Activated CD4-positive, alpha-beta T cell treated with anti-CD3 and anti-CD28 coated beads, Interleukin-2, amount 10 ng/mL, durations not matched to agents 7 days and 5 days (primary cell): ENCODE data around the gene SEMA3E. TPM values are rescaled to one million over a fixed set of nuclear protein-coding genes. Genes with fewer than 3 reads are reported as not detected.
"Not testable (repeated sequence)": the region's sequence is repeated elsewhere in the genome, so short reads cannot be mapped to it uniquely, and the experiment has no call there.

ENCODE experiments used
- CTCF ChIA-PET: fragments of 350-600 bp; sonication (Branson Sonifier 250); formaldehyde crosslinking; loops from one replicate; lab custom pipeline; 2021; ENCODE audit warnings: antibody characterized with exemption; lab: Charles Lee
- POLR2A ChIA-PET: fragments of 350-600 bp; sonication (Branson Sonifier 250); formaldehyde crosslinking; loops from one replicate; lab custom pipeline; 2021; ENCODE audit warnings: antibody characterized with exemption; lab: Charles Lee
- DNase-seq: peaks from one replicate; pipeline ENCODE4 v3.0.0-alpha.2; 2020
- H3K27ac Mint-ChIP-seq: one replicate; pipeline ENCODE4 v1.8.0; 2021; ENCODE audit warnings: mild to moderate bottlenecking, moderate library complexity, mixed read lengths
- H3K27me3 Mint-ChIP-seq: one replicate; pipeline ENCODE4 v1.8.0; 2021; ENCODE audit warnings: mixed read lengths
- H3K36me3 Mint-ChIP-seq: one replicate; pipeline ENCODE4 v1.8.0; 2021; ENCODE audit warnings: low read depth, mixed read lengths
- H3K4me1 Mint-ChIP-seq: one replicate; pipeline ENCODE4 v1.8.0; 2021; ENCODE audit warnings: mixed read lengths
- H3K4me3 Mint-ChIP-seq: one replicate; pipeline ENCODE4 v1.8.0; 2021; ENCODE audit warnings: mild to moderate bottlenecking, moderate library complexity, mixed read lengths
- H3K9me3 Mint-ChIP-seq: one replicate; pipeline ENCODE4 v1.8.0; 2021; ENCODE audit warnings: mixed read lengths
- total RNA-seq, 2 experiments: library from RNA; stranded (reverse); gene quantifications; one replicate each; pipeline ENCODE4 v1.2.3, GENCODE V29; 2021

SEMA3E gene
- total RNA-seq, 2 experiments from 2014 or later: not detected

DNA sequence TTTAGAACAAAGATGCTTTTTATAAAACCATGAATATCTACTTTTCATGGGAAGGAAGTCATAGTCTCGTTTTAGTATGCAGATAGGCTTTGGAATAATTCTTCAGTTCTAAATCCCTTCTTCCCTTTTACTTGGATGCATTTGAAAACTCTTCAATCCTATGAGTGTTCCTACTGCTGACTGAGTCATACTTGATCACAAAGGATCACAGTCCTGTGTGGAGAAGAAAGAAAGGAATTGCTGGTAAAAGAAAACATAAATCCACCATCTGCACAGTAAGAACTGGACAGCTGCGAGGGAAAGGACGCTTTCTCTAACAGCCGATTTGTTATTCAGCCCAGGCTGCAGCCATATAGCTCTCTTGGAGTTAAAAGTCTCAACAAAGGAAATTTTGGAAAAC is 209.9 kb downstream of the SEMA3E start:
- no peak for DNase-seq
- no peak overlapping the region for H3K27ac Mint-ChIP-seq
- ChIA-PET POLR2A (no interaction called here), CTCF (no interaction called here)
- no peaks in the 10 kb centered on the region for H3K27me3 Mint-ChIP-seq
- H3K9me3 Mint-ChIP-seq: no peaks in the 10 kb centered on the region
- no peak overlapping the region for H3K4me3 Mint-ChIP-seq
- H3K4me1 Mint-ChIP-seq: no peaks in the 10 kb centered on the region
- no peaks in the 10 kb centered on the region for H3K36me3 Mint-ChIP-seq

DNA sequence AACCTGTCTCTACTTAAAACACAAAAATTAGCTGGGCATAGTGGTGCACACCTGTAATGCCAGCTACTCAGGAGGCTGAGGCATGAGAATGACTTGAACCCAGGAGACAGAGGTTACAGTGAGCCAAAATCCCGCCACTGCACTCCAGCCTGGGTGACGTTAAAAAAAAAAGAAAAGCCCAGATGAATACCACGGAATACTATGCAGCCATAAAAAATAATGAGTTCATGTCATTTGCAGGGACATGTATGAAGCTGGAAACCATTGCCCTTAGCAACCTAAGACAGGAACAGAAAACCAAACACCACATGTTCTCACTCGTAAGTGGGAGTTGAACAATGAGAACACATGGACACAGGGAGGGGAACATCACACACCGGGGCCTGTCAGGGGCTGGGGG is 218.7 kb downstream of the SEMA3E start:
- DNase-seq, H3K4me3 Mint-ChIP-seq, CTCF ChIA-PET, H3K27me3 Mint-ChIP-seq, H3K4me1 Mint-ChIP-seq, H3K36me3 Mint-ChIP-seq, POLR2A ChIA-PET, H3K9me3 Mint-ChIP-seq, H3K27ac Mint-ChIP-seq: not testable (repeated sequence)

DNA sequence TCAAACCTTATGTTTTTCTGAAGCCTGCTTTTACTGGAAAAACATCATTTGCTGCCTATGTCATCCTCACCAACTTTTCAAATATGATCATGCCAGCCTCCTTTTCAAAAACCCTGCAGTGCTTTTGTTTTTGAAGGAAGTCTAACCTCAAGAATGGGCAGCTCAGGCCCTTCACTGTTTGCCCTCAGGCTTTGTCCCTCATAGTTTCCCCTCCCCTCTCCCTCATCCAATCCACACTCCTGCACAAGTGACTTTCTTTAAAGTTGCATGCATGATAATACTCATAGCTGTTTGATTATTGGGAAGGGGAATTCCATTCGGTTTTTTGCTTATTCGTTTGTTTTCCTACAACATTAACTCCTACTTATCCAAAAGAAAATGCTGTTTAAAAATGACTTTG is 219.4 kb downstream of the SEMA3E start:
- Mint-ChIP-seq H3K9me3 (no peaks in the 10 kb centered on the region), H3K4me1 (no peaks in the 10 kb centered on the region), H3K4me3 (no peak overlapping the region), H3K36me3 (no peaks in the 10 kb centered on the region), H3K27ac (no peak overlapping the region), H3K27me3 (no peaks in the 10 kb centered on the region)
- ChIA-PET POLR2A (no interaction called here), CTCF (no interaction called here)
- DNase-seq: no peak

- CTCF ChIA-PET: no interaction called here
- Mint-ChIP-seq H3K4me3 (no peak overlapping the region), H3K4me1 (no peaks in the 10 kb centered on the region), H3K36me3 (no peaks in the 10 kb centered on the region), H3K27ac (no peak overlapping the region), H3K27me3 (no peaks in the 10 kb centered on the region), H3K9me3 (no peaks in the 10 kb centered on the region)
- POLR2A ChIA-PET: no interaction called here
- no peak for DNase-seq
Observed at GRCh38 chr7:83427884-83428283, 221.1 kb downstream of the SEMA3E start.

- Mint-ChIP-seq H3K9me3 (no peaks in the 10 kb centered on the region), H3K27ac (no peak overlapping the region), H3K4me3 (no peak overlapping the region), H3K27me3 (no peaks in the 10 kb centered on the region), H3K4me1 (no peaks in the 10 kb centered on the region), H3K36me3 (no peaks in the 10 kb centered on the region)
- DNase-seq: no peak
- POLR2A ChIA-PET: no interaction called here
- CTCF ChIA-PET: no interaction called here
Observed at GRCh38 chr7:83426325-83426724, 222.6 kb downstream of the SEMA3E start.

- Mint-ChIP-seq H3K27me3 (no peaks in the 10 kb centered on the region), H3K36me3 (no peaks in the 10 kb centered on the region), H3K4me1 (no peaks in the 10 kb centered on the region), H3K27ac (no peak overlapping the region), H3K4me3 (no peak overlapping the region), H3K9me3 (no peaks in the 10 kb centered on the region)
- POLR2A ChIA-PET: no interaction called here
- no peak for DNase-seq
- CTCF ChIA-PET: no interaction called here
Observed at GRCh38 chr7:83419013-83419412, 229.9 kb downstream of the SEMA3E start.

DNA sequence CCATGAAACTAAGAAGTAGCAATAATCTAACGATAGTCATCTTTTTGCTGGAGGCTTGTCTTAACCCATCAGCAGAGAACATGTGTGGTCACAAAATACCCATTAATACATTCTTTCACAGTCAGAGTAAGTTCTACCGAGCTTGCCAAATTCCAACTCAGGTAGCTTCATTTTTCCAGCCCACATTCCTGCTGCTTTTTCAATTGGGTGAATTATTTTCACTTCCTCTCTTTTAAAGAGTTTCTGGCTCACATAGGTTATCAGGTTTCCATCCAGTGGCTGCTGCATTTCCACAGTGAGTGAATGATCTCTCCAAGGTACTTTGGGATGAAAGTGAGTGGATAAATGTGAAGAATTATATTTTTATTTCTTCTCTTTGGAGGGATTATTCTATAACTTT is 233.1 kb downstream of the SEMA3E start:
- Mint-ChIP-seq H3K4me3 (no peak overlapping the region), H3K27ac (no peak overlapping the region), H3K9me3 (no peaks in the 10 kb centered on the region), H3K27me3 (no peaks in the 10 kb centered on the region), H3K36me3 (no peaks in the 10 kb centered on the region), H3K4me1 (no peaks in the 10 kb centered on the region)
- DNase-seq: no peak
- ChIA-PET CTCF (no interaction called here), POLR2A (no interaction called here)

- no peak overlapping the region for H3K27ac Mint-ChIP-seq
- H3K36me3 Mint-ChIP-seq: no peaks in the 10 kb centered on the region
- POLR2A ChIA-PET: no interaction called here
- no peak for DNase-seq
- H3K4me1 Mint-ChIP-seq: no peaks in the 10 kb centered on the region
- no peaks in the 10 kb centered on the region for H3K9me3 Mint-ChIP-seq
- no peak overlapping the region for H3K4me3 Mint-ChIP-seq
- CTCF ChIA-PET: no interaction called here
- H3K27me3 Mint-ChIP-seq: no peaks in the 10 kb centered on the region
Observed at GRCh38 chr7:83414947-83415346, 234.0 kb downstream of the SEMA3E start.

GRCh38 chr7:83413831-83414230 is 235.1 kb downstream of the SEMA3E start:
- H3K4me1 Mint-ChIP-seq: no peaks in the 10 kb centered on the region
- no peak overlapping the region for H3K27ac Mint-ChIP-seq
- H3K4me3 Mint-ChIP-seq: no peak overlapping the region
- DNase-seq: no peak
- no peaks in the 10 kb centered on the region for H3K27me3 Mint-ChIP-seq
- no peaks in the 10 kb centered on the region for H3K9me3 Mint-ChIP-seq
- H3K36me3 Mint-ChIP-seq: no peaks in the 10 kb centered on the region
- POLR2A ChIA-PET: no interaction called here
- CTCF ChIA-PET: no interaction called here

GRCh38 chr7:83413424-83413823 is 235.5 kb downstream of the SEMA3E start:
- Mint-ChIP-seq H3K36me3 (no peaks in the 10 kb centered on the region), H3K9me3 (no peaks in the 10 kb centered on the region), H3K4me3 (no peak overlapping the region), H3K4me1 (no peaks in the 10 kb centered on the region), H3K27ac (no peak overlapping the region), H3K27me3 (no peaks in the 10 kb centered on the region)
- CTCF ChIA-PET: no interaction called here
- DNase-seq: no peak
- POLR2A ChIA-PET: no interaction called here

GRCh38 chr7:83410989-83411591 is 237.8 kb downstream of the SEMA3E start:
- CTCF ChIA-PET: no interaction called here
- DNase-seq: no peak
- Mint-ChIP-seq H3K36me3 (no peaks in the 10 kb centered on the region), H3K27ac (no peak overlapping the region), H3K9me3 (no peaks in the 10 kb centered on the region), H3K4me1 (no peaks in the 10 kb centered on the region), H3K4me3 (no peak overlapping the region), H3K27me3 (no peaks in the 10 kb centered on the region)
- POLR2A ChIA-PET: no interaction called here

GRCh38 chr7:83394776-83395175 is 254.2 kb downstream of the SEMA3E start:
- Mint-ChIP-seq H3K27me3 (no peaks in the 10 kb centered on the region), H3K4me1 (no peaks in the 10 kb centered on the region), H3K27ac (no peak overlapping the region), H3K36me3 (no peaks in the 10 kb centered on the region), H3K4me3 (no peak overlapping the region), H3K9me3 (peaks cover 3% of the 10 kb centered on the region)
- no peak for DNase-seq
- CTCF ChIA-PET: no interaction called here
- POLR2A ChIA-PET: no interaction called here

DNA sequence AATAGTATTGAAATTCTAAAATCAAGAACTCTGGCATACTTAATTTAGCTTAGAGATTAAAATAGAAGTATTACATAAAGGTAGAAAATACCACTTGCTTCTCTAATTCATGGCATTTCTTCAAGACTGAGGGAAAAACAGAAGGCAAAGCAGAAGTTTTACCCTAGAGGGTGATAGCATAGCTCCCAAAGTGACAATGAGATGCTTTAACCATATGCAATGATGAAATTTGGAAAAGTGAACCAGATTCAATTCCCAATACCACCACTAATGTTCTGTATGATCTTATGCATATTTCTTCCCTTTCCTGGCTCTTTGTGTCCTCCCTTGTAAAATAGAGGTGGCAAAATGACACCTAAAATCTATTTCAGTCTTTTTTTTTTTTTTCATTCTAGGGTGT is 260.5 kb downstream of the SEMA3E start:
- Mint-ChIP-seq H3K36me3 (no peaks in the 10 kb centered on the region), H3K9me3 (peaks cover 7% of the 10 kb centered on the region), H3K27me3 (no peaks in the 10 kb centered on the region), H3K4me1 (no peaks in the 10 kb centered on the region), H3K27ac (no peak overlapping the region), H3K4me3 (no peak overlapping the region)
- ChIA-PET POLR2A (no interaction called here), CTCF (interaction anchor here (0.8 kb wide), 1 partner anchor 56 kb away, joined by 5 read pairs; no protein-coding TSS in a partner anchor)
- no peak for DNase-seq

GRCh38 chr7:83366629-83367028 is 282.3 kb downstream of the SEMA3E start:
- no peaks in the 10 kb centered on the region for H3K36me3 Mint-ChIP-seq
- ChIA-PET POLR2A (no interaction called here), CTCF (no interaction called here)
- H3K4me1 Mint-ChIP-seq: no peaks in the 10 kb centered on the region
- no peak for DNase-seq
- H3K4me3 Mint-ChIP-seq: no peak overlapping the region
- H3K27ac Mint-ChIP-seq: no peak overlapping the region
- no peaks in the 10 kb centered on the region for H3K9me3 Mint-ChIP-seq
- no peaks in the 10 kb centered on the region for H3K27me3 Mint-ChIP-seq
